Measurements from ENCODE around the gene TACR2. TPM values are rescaled to one million over a fixed set of nuclear protein-coding genes. Genes with fewer than 3 reads are reported as not detected.
A peak's percentile ranks its signal among the peaks of the same experiment; 100 is the strongest.
"Not testable (repeated sequence)": the region's sequence is repeated elsewhere in the genome, so short reads cannot be mapped to it uniquely, and the experiment has no call there.

TACR2 gene
- total RNA-seq, 1 donor from 2014 or later = not detected

DNA sequence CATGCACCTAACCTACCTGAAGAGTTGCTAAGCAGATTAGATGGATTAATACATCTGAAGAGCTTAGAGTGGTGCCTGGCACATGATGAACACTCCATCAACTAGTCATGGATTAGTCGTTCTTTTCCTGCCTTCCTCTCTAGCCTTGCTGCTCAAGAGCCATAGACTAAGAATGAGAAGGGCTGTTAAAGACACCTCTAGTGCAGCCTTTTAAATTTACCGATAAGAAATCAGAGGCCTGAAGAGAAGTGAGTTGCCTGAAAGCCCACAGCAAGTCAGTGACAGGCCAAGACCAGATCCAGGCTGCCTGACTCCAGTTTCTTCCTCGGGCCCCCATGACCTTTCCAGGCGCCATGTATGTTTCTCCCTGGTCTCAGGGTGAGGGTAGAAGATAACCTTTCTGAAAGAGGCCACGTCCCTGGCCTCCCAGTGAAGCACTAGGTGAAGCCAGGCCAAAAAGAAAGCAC lies 41.1 kb upstream of the TACR2 start:
- Mint-ChIP-seq H3K27ac (no peak overlapping the region), H3K27me3 (ENCODE audit: insufficient read depth) (peaks cover 7% of the 10 kb centered on the region), H3K36me3 (ENCODE audit: low read depth) (no peaks in the 10 kb centered on the region), H3K9me3 (no peaks in the 10 kb centered on the region), H3K4me3 (no peak overlapping the region), H3K4me1 (ENCODE audit: low read depth) (peaks cover 22% of the 10 kb centered on the region)
- intact Hi-C loops (cut with micrococcal nuclease) = no loop called here
- no peak for DNase-seq (ENCODE audit: low spot score)

DNA sequence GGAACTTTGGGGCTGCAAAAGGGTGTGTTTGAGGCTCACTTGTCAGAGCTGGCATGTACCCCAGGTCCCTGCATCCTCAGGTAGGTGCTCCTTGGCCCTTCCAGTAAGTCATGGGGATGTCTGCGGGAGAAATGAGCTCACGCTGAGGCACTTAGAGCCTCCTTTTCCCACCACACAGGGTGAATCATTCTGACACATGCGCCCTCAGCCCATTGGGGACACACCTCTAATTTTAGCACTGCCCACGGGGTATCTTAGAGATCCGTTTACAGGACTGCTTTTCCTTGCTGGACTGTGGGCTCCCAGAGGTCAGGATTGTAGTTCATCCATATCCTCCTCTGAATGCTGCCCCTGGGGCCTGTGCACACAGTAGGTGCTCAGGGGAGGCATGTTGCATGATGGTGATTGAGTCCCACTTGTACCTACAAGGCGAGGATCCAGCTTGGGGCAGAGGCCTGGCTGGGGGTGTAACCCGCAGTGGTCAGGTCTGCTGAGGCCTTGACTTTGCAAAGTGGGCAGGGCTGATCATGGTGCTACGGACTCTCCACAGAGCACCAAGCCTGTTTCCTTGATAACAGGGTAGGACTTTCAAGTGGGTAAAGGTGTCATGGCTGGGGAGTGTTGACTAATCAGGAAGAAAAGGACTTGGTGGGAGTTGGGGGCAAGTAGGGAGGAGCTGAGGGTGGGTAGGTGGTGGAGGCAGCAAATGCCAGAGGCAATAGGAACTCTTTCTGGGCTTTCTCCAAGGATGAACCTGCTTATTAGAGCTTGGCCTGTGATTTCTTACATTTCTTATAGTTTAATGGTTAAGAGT lies 40.4 kb upstream of the TACR2 start:
- Mint-ChIP-seq H3K36me3 (ENCODE audit: low read depth) (no peaks in the 10 kb centered on the region), H3K4me1 (ENCODE audit: low read depth) (peaks cover 25% of the 10 kb centered on the region), H3K27ac (peak overlapping the region; percentile 18), H3K4me3 (peak overlapping the region; percentile 22), H3K9me3 (no peaks in the 10 kb centered on the region), H3K27me3 (ENCODE audit: insufficient read depth) (peaks cover 14% of the 10 kb centered on the region)
- intact Hi-C loops (cut with micrococcal nuclease) = no loop called here
- DNase-seq (ENCODE audit: low spot score) = no peak

- H3K4me3 Mint-ChIP-seq = no peak overlapping the region
- H3K27ac Mint-ChIP-seq = no peak overlapping the region
- intact Hi-C loops (cut with micrococcal nuclease) = no loop called here
- peaks cover 35% of the 10 kb centered on the region for H3K4me1 Mint-ChIP-seq (ENCODE audit: low read depth)
- peaks cover 15% of the 10 kb centered on the region for H3K27me3 Mint-ChIP-seq (ENCODE audit: insufficient read depth)
- no peak for DNase-seq (ENCODE audit: low spot score)
- H3K36me3 Mint-ChIP-seq (ENCODE audit: low read depth) = no peaks in the 10 kb centered on the region
- H3K9me3 Mint-ChIP-seq = no peaks in the 10 kb centered on the region
These were observed 38.5 kb upstream of the TACR2 start for GRCh38 chr10:69455006-69455763.

- Mint-ChIP-seq H3K27me3 (ENCODE audit: insufficient read depth) (peaks cover 15% of the 10 kb centered on the region), H3K27ac (no peak overlapping the region), H3K9me3 (no peaks in the 10 kb centered on the region), H3K4me1 (ENCODE audit: low read depth) (peaks cover 41% of the 10 kb centered on the region), H3K36me3 (ENCODE audit: low read depth) (no peaks in the 10 kb centered on the region), H3K4me3 (no peak overlapping the region)
- intact Hi-C loops (cut with micrococcal nuclease) = no loop called here
- DNase-seq (ENCODE audit: low spot score) = no peak
These were observed 37.1 kb upstream of the TACR2 start for GRCh38 chr10:69453795-69454194.

GRCh38 chr10:69452676-69453415 lies 36.1 kb upstream of the TACR2 start:
- Mint-ChIP-seq H3K4me1 (ENCODE audit: low read depth) (peaks cover 45% of the 10 kb centered on the region), H3K9me3 (no peaks in the 10 kb centered on the region), H3K4me3 (peak overlapping the region; percentile 90), H3K27me3 (ENCODE audit: insufficient read depth) (peaks cover 15% of the 10 kb centered on the region), H3K36me3 (ENCODE audit: low read depth) (no peaks in the 10 kb centered on the region), H3K27ac (no peak overlapping the region)
- intact Hi-C loops (cut with micrococcal nuclease) = no loop called here
- DNase-seq (ENCODE audit: low spot score) = no peak

DNA sequence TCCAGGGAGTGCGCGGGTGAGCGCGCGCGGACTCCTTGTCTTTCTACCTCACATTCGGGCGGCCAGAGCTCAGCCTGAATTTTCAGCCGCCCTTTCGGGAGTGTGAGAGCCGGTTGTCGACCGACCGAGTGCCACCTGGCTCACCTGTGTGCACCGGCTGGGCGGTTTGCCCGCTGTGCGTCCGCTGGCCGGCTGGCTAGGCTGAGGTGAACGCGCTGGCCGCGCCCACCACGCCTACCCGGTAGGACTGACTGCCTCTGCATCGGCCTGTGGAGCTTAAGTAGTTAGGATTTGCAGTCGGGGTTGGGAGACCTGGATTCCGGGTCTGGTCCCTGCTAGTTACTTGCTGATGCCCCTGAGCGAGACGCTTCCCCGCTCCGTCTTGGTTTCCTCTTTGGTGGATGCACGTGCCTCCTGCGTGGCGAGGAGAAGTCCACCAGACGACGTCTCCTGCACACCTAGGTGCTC lies 35.1 kb upstream of the TACR2 start:
- H3K27ac Mint-ChIP-seq = no peak overlapping the region
- no peak for DNase-seq (ENCODE audit: low spot score)
- peaks cover 35% of the 10 kb centered on the region for H3K4me1 Mint-ChIP-seq (ENCODE audit: low read depth)
- H3K4me3 Mint-ChIP-seq = peak overlapping the region; percentile 90
- no peaks in the 10 kb centered on the region for H3K36me3 Mint-ChIP-seq (ENCODE audit: low read depth)
- peaks cover 18% of the 10 kb centered on the region for H3K27me3 Mint-ChIP-seq (ENCODE audit: insufficient read depth)
- intact Hi-C loops (cut with micrococcal nuclease) = loop anchor here (1.0 kb wide), 1 partner anchor 56 kb away; no protein-coding TSS in a partner anchor
- H3K9me3 Mint-ChIP-seq = no peaks in the 10 kb centered on the region

GRCh38 chr10:69451209-69451783 lies 34.6 kb upstream of the TACR2 start, which contains the start of gene TSPAN15:
TSPAN15 (plus strand) TSS chr10:69451465; CDS start chr10:69451595, 130 bp downstream.
- peaks cover 18% of the 10 kb centered on the region for H3K27me3 Mint-ChIP-seq (ENCODE audit: insufficient read depth)
- no peaks in the 10 kb centered on the region for H3K36me3 Mint-ChIP-seq (ENCODE audit: low read depth)
- intact Hi-C loops (cut with micrococcal nuclease) = loop anchor here (1.0 kb wide), 1 partner anchor 57 kb away; no protein-coding TSS in a partner anchor
- H3K27ac Mint-ChIP-seq = no peak within 1 kb of the TSS
- H3K4me3 Mint-ChIP-seq = peak within 1 kb of the TSS; percentile 90
- DNase-seq (ENCODE audit: low spot score) = peak; percentile 80
- peaks cover 35% of the 10 kb centered on the region for H3K4me1 Mint-ChIP-seq (ENCODE audit: low read depth)
- no peaks in the 10 kb centered on the region for H3K9me3 Mint-ChIP-seq

DNA sequence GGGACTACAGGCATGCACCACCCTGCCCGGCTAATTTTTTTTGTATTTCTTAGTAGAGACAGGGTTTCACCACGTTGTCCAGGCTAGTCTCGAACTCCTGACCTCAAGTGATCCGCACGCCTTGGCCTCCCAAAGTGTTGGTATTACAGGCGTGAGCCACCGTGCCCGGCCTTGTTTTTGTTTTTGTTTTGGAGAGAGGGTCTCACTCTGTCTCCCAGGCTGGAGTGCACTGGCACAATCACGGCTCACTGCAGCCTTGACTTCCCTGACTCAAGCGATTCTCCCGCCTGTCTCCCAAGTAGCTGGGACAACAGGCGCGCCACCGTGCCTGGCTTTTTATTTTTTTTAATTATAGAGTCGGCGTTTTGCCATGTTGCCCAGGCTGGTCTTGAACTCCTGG lies 33.7 kb upstream of the TACR2 start:
- H3K27ac Mint-ChIP-seq; H3K4me3 Mint-ChIP-seq; intact Hi-C loops (cut with micrococcal nuclease); H3K36me3 Mint-ChIP-seq (ENCODE audit: low read depth); H3K9me3 Mint-ChIP-seq; DNase-seq (ENCODE audit: low spot score): not testable (repeated sequence)
- Mint-ChIP-seq H3K27me3 (ENCODE audit: insufficient read depth) (peaks cover 18% of the 10 kb centered on the region), H3K4me1 (ENCODE audit: low read depth) (peaks cover 32% of the 10 kb centered on the region)

GRCh38 chr10:69449841-69450240 lies 33.1 kb upstream of the TACR2 start:
- Mint-ChIP-seq H3K9me3 (no peaks in the 10 kb centered on the region), H3K4me1 (ENCODE audit: low read depth) (peaks cover 30% of the 10 kb centered on the region), H3K27me3 (ENCODE audit: insufficient read depth) (peaks cover 22% of the 10 kb centered on the region), H3K36me3 (ENCODE audit: low read depth) (no peaks in the 10 kb centered on the region), H3K27ac (peak overlapping the region; percentile 16), H3K4me3 (peak overlapping the region; percentile 0)
- peak; percentile 36 for DNase-seq (ENCODE audit: low spot score)
- intact Hi-C loops (cut with micrococcal nuclease) = no loop called here

GRCh38 chr10:69446650-69447151 lies 30.0 kb upstream of the TACR2 start:
- intact Hi-C loops (cut with micrococcal nuclease) = no loop called here
- H3K4me3 Mint-ChIP-seq = no peak overlapping the region
- no peaks in the 10 kb centered on the region for H3K36me3 Mint-ChIP-seq (ENCODE audit: low read depth)
- no peak overlapping the region for H3K27ac Mint-ChIP-seq
- no peak for DNase-seq (ENCODE audit: low spot score)
- no peaks in the 10 kb centered on the region for H3K9me3 Mint-ChIP-seq
- H3K4me1 Mint-ChIP-seq (ENCODE audit: low read depth) = peaks cover 17% of the 10 kb centered on the region
- peaks cover 11% of the 10 kb centered on the region for H3K27me3 Mint-ChIP-seq (ENCODE audit: insufficient read depth)

DNA sequence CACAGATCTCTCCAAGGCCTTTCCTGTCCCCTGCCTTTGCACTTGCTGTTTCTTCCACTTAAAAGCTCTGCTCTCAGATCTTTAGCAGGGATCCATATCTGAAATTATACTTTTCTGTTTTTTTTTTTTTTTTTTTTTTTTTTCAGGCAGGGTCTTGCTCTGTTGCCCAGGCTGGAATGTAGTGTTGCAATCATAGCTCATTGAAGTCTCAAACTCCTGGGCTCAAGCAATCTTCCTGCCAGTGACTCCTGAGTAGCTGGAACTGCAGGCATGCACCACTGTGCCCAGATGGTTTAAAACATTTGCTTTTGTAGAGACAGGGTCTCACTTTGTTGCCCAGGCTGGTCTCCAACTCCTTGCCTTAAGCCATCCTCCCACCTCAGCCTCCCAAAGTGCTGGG lies 29.5 kb upstream of the TACR2 start:
- intact Hi-C loops (cut with micrococcal nuclease) = no loop called here
- Mint-ChIP-seq H3K4me3 (no peak overlapping the region), H3K9me3 (no peaks in the 10 kb centered on the region), H3K27me3 (ENCODE audit: insufficient read depth) (peaks cover 11% of the 10 kb centered on the region), H3K27ac (no peak overlapping the region), H3K36me3 (ENCODE audit: low read depth) (no peaks in the 10 kb centered on the region), H3K4me1 (ENCODE audit: low read depth) (peaks cover 17% of the 10 kb centered on the region)
- no peak for DNase-seq (ENCODE audit: low spot score)

- no peak for DNase-seq (ENCODE audit: low spot score)
- intact Hi-C loops (cut with micrococcal nuclease) = no loop called here
These were observed 28.3 kb upstream of the TACR2 start for GRCh38 chr10:69445041-69445440.

More at GRCh38 chr10:69445041-69445440, 28.3 kb upstream of the TACR2 start:
- H3K9me3 Mint-ChIP-seq = no peaks in the 10 kb centered on the region
- H3K36me3 Mint-ChIP-seq (ENCODE audit: low read depth) = no peaks in the 10 kb centered on the region
- H3K27me3 Mint-ChIP-seq (ENCODE audit: insufficient read depth) = peaks cover 11% of the 10 kb centered on the region
- no peak overlapping the region for H3K27ac Mint-ChIP-seq
- peaks cover 11% of the 10 kb centered on the region for H3K4me1 Mint-ChIP-seq (ENCODE audit: low read depth)
- H3K4me3 Mint-ChIP-seq = no peak overlapping the region

All from activated T-helper 1 cell treated with anti-CD3 and anti-CD28 coated beads, Interleukin-12 subunit alpha, Interleukin-12 subunit beta, Interleukin-2, Interleukin-4 antibody, amounts not matched to agents 30 ng/mL and 10 ng/mL and 1 ng/mL, durations not matched to agents 14 hours and 24 hours and 36 hours (primary cell).